Ectodermal cell (in vitro differentiated cells): ENCODE data around the gene TRERF1.

Experiments used
- H3K27ac ChIP-seq: 2 replicates; pipeline ENCODE4 v1.7.0; 2013; ENCODE audit warnings: mild to moderate bottlenecking, low read depth, low read length; ENCODE audit not compliant: insufficient read depth, poor library complexity, severe bottlenecking
- H3K27me3 ChIP-seq: 2 replicates; pipeline ENCODE4 v1.7.0; 2013; ENCODE audit warnings: mild to moderate bottlenecking, low read length; ENCODE audit not compliant: insufficient read depth, control insufficient read depth, poor library complexity, severe bottlenecking
- H3K36me3 ChIP-seq: one replicate; pipeline ENCODE4 v1.7.0; 2013; ENCODE audit warnings: low read length; ENCODE audit not compliant: control insufficient read depth, insufficient read depth
- H3K4me1 ChIP-seq: one replicate; pipeline ENCODE4 v1.7.0; 2013; ENCODE audit warnings: low read length; ENCODE audit not compliant: control insufficient read depth, insufficient read depth
- H3K4me3 ChIP-seq: 2 replicates; pipeline ENCODE4 v1.7.0; 2013; ENCODE audit warnings: low read depth, low read length, control low read depth; ENCODE audit not compliant: insufficient read depth
- H3K9me3 ChIP-seq: 2 replicates; pipeline ENCODE4 v1.7.0; 2013; ENCODE audit warnings: mild to moderate bottlenecking, low read length, moderate library complexity; ENCODE audit not compliant: control insufficient read depth
- WGBS, 2 experiments: methylation state at CpG; one replicate each; pipeline ENCODE4 v1.1.7; 2013; ENCODE audit warnings: missing lambda C conversion rate in 2 of 2; 5-methylcytosine and 5-hydroxymethylcytosine counted together

TRERF1 gene

GRCh38 chr6:42297661-42298060 lies 154.1 kb downstream of the TRERF1 start:
- no peaks in the 10 kb centered on the region for H3K9me3 ChIP-seq
- peaks cover 8% of the 10 kb centered on the region for H3K36me3 ChIP-seq
- H3K4me3 ChIP-seq, result no peak overlapping the region
- H3K4me1 ChIP-seq, result no peaks in the 10 kb centered on the region
- no peak overlapping the region for H3K27ac ChIP-seq
- H3K27me3 ChIP-seq, result no peaks in the 10 kb centered on the region

GRCh38 chr6:42296614-42297013 lies 155.1 kb downstream of the TRERF1 start:
- Histone ChIP-seq H3K9me3 (no peaks in the 10 kb centered on the region), H3K36me3 (peaks cover 8% of the 10 kb centered on the region), H3K27ac (no peak overlapping the region), H3K4me1 (no peaks in the 10 kb centered on the region), H3K27me3 (no peaks in the 10 kb centered on the region), H3K4me3 (no peak overlapping the region)
- WGBS, 2 experiments, result 92 to 95% methylated on average over 3 of the region's 3 CpGs

DNA sequence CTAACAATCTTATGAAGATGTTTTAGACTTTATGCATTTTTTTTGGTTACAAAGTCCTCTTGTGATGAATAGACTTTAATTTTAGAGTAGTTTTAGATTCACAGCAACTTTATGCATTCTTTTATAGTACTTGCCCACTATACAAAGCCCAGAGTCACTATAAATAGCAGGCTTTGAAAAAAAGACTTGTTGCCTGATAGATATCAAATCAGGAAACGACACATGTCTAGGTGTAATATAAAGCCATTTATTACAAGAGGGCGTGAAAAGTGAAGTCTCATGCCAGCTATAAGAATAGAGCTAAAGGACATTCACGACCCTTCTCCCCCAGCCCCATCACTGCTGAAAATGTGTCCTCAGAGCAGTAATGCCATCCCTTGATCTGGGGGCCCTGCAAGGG lies 156.0 kb downstream of the TRERF1 start:
- H3K27ac ChIP-seq, result no peak overlapping the region
- H3K4me1 ChIP-seq, result no peaks in the 10 kb centered on the region
- H3K27me3 ChIP-seq, result no peaks in the 10 kb centered on the region
- no peak overlapping the region for H3K4me3 ChIP-seq
- H3K9me3 ChIP-seq, result no peaks in the 10 kb centered on the region
- peaks cover 8% of the 10 kb centered on the region for H3K36me3 ChIP-seq
- 93 to 97% methylated on average over 3 of the region's 3 CpGs for WGBS, 2 experiments

- Histone ChIP-seq H3K4me3 (no peak overlapping the region), H3K27ac (no peak overlapping the region), H3K27me3 (no peaks in the 10 kb centered on the region), H3K9me3 (no peaks in the 10 kb centered on the region), H3K4me1 (no peaks in the 10 kb centered on the region), H3K36me3 (peaks cover 6% of the 10 kb centered on the region)
- 83 to 95% methylated on average over 1 of the region's 1 CpG for WGBS, 2 experiments
Measured at GRCh38 chr6:42295181-42295580, 156.5 kb downstream of the TRERF1 start.

DNA sequence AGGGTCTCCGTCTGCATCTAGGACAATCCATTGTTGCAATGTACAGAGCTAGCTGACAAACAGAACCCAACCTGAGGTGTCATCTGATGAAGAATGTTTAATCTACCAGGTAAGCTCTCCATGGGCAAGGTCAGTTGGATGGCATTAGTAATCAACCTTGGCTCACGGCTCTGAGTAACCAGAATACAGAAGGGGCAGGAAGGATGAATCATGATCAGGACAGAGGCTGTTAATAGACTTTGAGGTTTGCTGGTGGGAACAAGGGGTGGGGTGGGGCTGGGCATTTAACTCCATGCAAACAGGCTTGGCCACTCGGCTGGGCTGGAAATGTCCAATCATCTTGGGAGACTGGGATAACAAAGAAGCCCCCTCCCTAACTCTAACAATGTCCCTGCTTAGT lies 157.0 kb downstream of the TRERF1 start:
- Histone ChIP-seq H3K4me3 (no peak overlapping the region), H3K27me3 (no peaks in the 10 kb centered on the region), H3K36me3 (peaks cover 2% of the 10 kb centered on the region), H3K27ac (no peak overlapping the region), H3K9me3 (no peaks in the 10 kb centered on the region), H3K4me1 (no peaks in the 10 kb centered on the region)
- 91 to 92% methylated on average over 3 of the region's 3 CpGs for WGBS, 2 experiments

GRCh38 chr6:42293386-42293977 lies 158.2 kb downstream of the TRERF1 start:
- no peaks in the 10 kb centered on the region for H3K9me3 ChIP-seq
- no peaks in the 10 kb centered on the region for H3K36me3 ChIP-seq
- no peaks in the 10 kb centered on the region for H3K4me1 ChIP-seq
- H3K27ac ChIP-seq, result no peak overlapping the region
- H3K27me3 ChIP-seq, result no peaks in the 10 kb centered on the region
- WGBS, 2 experiments, result 90 to 95% methylated on average over 5 of the region's 5 CpGs
- no peak overlapping the region for H3K4me3 ChIP-seq

DNA sequence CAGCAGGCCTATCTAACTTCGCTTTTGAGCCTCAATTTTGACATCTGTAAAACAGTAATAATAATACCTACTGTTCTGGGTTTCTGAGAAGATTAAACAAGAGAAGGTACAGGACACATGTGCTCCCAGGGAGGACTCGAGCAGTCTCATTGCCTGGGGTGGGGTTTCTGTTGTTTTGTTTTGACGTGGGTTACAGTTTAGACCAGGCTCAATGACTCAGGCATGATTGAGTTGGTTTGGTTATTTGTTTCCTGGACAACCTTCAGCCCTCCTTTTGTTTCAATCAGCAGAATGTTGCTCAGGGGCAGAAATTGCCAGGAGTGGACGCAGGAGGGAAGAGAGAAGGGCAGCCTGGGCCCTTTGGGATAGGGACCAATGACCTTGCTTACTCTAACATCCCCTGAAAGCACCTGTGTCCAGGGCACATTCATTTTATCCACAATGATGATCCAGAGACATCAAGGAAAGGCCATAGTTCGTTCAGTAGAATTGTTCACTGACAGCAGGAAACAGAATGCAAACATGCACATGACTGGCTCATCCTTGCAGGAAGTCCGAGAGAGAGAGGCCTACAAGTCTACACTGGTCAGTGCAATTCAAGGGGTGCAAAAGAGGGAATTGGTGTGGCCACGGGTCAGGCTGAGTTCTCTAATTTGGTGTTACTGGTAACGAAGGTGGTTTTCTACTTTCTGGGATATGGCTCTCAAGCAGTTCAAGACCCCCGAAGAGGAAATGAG lies 159.6 kb downstream of the TRERF1 start:
- Histone ChIP-seq H3K9me3 (no peaks in the 10 kb centered on the region), H3K4me1 (no peaks in the 10 kb centered on the region), H3K36me3 (no peaks in the 10 kb centered on the region), H3K27ac (no peak overlapping the region), H3K4me3 (no peak overlapping the region), H3K27me3 (no peaks in the 10 kb centered on the region)
- 92 to 94% methylated on average over 9 of the region's 9 CpGs for WGBS, 2 experiments

DNA sequence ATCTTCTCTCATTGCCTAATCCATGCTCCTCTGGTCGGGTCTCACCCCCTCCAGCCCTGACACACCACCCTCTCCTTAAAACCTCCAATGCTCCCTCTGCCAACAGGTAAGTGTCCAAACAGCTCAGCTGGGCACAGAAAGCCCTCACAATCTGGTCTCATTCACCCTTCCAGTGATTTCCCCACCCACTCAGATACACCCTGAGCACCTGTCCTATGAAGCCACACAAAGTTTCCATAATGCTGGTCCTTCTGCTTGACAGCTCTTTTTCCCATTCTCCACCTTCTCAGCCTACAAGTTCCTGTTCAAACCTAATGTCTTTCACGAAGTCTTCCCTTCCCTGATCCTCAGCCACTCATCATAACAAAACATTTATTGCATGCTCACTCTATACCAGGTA lies 164.0 kb downstream of the TRERF1 start:
- H3K36me3 ChIP-seq, result no peaks in the 10 kb centered on the region
- WGBS, 2 experiments, result 91% methylated on average over 2 of the region's 2 CpGs
- no peak overlapping the region for H3K4me3 ChIP-seq
- H3K27me3 ChIP-seq, result no peaks in the 10 kb centered on the region
- no peaks in the 10 kb centered on the region for H3K9me3 ChIP-seq
- H3K27ac ChIP-seq, result no peak overlapping the region
- H3K4me1 ChIP-seq, result no peaks in the 10 kb centered on the region

- no peak overlapping the region for H3K4me3 ChIP-seq
- no peaks in the 10 kb centered on the region for H3K27me3 ChIP-seq
- H3K27ac ChIP-seq, result no peak overlapping the region
- no peaks in the 10 kb centered on the region for H3K9me3 ChIP-seq
- 93% methylated on average over 7 of the region's 7 CpGs for WGBS, 2 experiments
- H3K4me1 ChIP-seq, result no peaks in the 10 kb centered on the region
- no peaks in the 10 kb centered on the region for H3K36me3 ChIP-seq
Measured at GRCh38 chr6:42281570-42281969, 170.2 kb downstream of the TRERF1 start.

GRCh38 chr6:42280966-42281533 lies 170.7 kb downstream of the TRERF1 start:
- WGBS, 2 experiments, result 84 to 87% methylated on average over 5 of the region's 5 CpGs
- H3K9me3 ChIP-seq, result no peaks in the 10 kb centered on the region
- H3K36me3 ChIP-seq, result no peaks in the 10 kb centered on the region
- H3K4me3 ChIP-seq, result no peak overlapping the region
- H3K4me1 ChIP-seq, result no peaks in the 10 kb centered on the region
- H3K27me3 ChIP-seq, result no peaks in the 10 kb centered on the region
- no peak overlapping the region for H3K27ac ChIP-seq
